HEK293T (cell line): ENCODE measurements around the gene ATP11A.

Experiments
- ARNT ChIP-seq: fragments of 450-650 bp; IDR thresholded peaks from 2 replicates; pipeline ENCODE4 v1.6.1; 2017; ENCODE audit warnings: mild to moderate bottlenecking
- BHLHE40 ChIP-seq: fragments of 450-650 bp; IDR thresholded peaks from 2 replicates; pipeline ENCODE4 v1.6.1; 2016; ENCODE audit warnings: mild to moderate bottlenecking, moderate library complexity, borderline replicate concordance
- ELF4 ChIP-seq: fragments of 450-650 bp; IDR thresholded peaks from 2 replicates; pipeline ENCODE4 v1.6.1; 2017; ENCODE audit warnings: antibody characterized with exemption
- FOXA1 ChIP-seq: fragments of 450-650 bp; IDR thresholded peaks from 2 replicates; pipeline ENCODE4 v1.6.1; 2016; ENCODE audit warnings: mild to moderate bottlenecking
- FOXK2 ChIP-seq: fragments of 450-650 bp; IDR thresholded peaks from 2 replicates; pipeline ENCODE4 v1.6.1; 2016; ENCODE audit warnings: mild to moderate bottlenecking
- FOXM1 ChIP-seq: fragments of 450-650 bp; IDR thresholded peaks from 2 replicates; pipeline ENCODE4 v1.6.1; 2017; ENCODE audit warnings: mild to moderate bottlenecking, borderline replicate concordance
- HDGF ChIP-seq: fragments of 450-650 bp; IDR thresholded peaks from 2 replicates; pipeline ENCODE4 v1.6.1; 2017; ENCODE audit warnings: antibody characterized with exemption, borderline replicate concordance
- NFRKB ChIP-seq: fragments of 450-650 bp; IDR thresholded peaks from 2 replicates; pipeline ENCODE4 v1.6.1; 2016; ENCODE audit warnings: mild to moderate bottlenecking, moderate library complexity
- SP1 ChIP-seq: fragments of 450-650 bp; IDR thresholded peaks from 2 replicates; pipeline ENCODE4 v1.6.1; 2017
- SUZ12 ChIP-seq: fragments of 450-650 bp; IDR thresholded peaks from 2 replicates; pipeline ENCODE4 v1.6.1; 2016; ENCODE audit warnings: mild to moderate bottlenecking
- TARDBP ChIP-seq: fragments of 450-650 bp; IDR thresholded peaks from 2 replicates; pipeline ENCODE4 v1.6.1; 2016
- ZNF384 ChIP-seq: fragments of 450-650 bp; IDR thresholded peaks from 2 replicates; pipeline ENCODE4 v1.6.1; 2016
- TF ChIP-seq, protein P1 (sequence below): fragments of 450-650 bp; IDR thresholded peaks from 2 replicates; pipeline ENCODE4 v1.6.1; 2016

DNA sequence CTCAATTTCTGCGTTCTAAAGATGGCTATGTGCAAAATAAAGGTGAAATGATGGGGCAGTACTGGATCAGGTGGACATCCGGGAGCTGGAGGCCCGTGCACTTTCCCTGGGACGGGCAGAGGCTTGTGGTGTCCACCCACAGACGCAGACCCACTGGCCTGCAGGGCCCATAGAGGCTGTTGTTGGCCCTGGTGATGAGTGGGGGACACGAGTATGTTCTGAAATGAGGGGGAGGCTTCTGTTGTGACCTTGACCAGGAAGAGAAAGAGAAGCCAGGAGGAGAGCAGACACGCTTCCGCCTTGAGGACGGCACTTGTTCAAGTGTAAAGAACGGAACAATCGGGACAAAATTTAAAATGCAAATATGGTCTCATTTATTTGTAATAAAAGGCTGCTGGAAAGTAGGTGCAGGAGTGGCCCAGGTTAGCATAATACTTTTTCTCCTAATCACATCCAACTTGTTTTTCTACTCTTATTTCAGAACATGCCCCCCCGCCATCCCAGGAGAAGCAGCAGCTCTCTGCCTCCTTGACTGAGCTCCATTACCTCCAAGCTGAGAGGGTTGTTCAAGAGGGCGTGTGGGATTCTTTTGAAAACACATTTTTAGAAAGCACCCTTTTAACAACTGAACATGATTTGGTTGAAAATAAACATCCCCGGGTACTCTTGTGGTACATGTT, 27.1 kb downstream of the ATP11A start:
- TF ChIP-seq ELF4 = no peak
- TF ChIP-seq SUZ12 = no peak
- TF ChIP-seq FOXA1 = no peak
- TF ChIP-seq BHLHE40 = no peak
- TF ChIP-seq NFRKB = no peak
- TF ChIP-seq SP1 = no peak
- no peak for TF ChIP-seq HDGF
- TF ChIP-seq, protein P1, sequence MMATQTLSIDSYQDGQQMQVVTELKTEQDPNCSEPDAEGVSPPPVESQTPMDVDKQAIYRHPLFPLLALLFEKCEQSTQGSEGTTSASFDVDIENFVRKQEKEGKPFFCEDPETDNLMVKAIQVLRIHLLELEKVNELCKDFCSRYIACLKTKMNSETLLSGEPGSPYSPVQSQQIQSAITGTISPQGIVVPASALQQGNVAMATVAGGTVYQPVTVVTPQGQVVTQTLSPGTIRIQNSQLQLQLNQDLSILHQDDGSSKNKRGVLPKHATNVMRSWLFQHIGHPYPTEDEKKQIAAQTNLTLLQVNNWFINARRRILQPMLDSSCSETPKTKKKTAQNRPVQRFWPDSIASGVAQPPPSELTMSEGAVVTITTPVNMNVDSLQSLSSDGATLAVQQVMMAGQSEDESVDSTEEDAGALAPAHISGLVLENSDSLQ = no peak
- TF ChIP-seq ARNT = no peak
- TF ChIP-seq FOXK2 = no peak
- TF ChIP-seq TARDBP = no peak
- TF ChIP-seq ZNF384 = no peak
- no peak for TF ChIP-seq FOXM1
